ENCODE data around the gene MACO1. TPM values are rescaled to one million over a fixed set of nuclear protein-coding genes. Genes with fewer than 3 reads are reported as not detected.
"Not testable (repeated sequence)": the region's sequence is repeated elsewhere in the genome, so short reads cannot be mapped to it uniquely, and the experiment has no call there.

MACO1 gene, protein sequence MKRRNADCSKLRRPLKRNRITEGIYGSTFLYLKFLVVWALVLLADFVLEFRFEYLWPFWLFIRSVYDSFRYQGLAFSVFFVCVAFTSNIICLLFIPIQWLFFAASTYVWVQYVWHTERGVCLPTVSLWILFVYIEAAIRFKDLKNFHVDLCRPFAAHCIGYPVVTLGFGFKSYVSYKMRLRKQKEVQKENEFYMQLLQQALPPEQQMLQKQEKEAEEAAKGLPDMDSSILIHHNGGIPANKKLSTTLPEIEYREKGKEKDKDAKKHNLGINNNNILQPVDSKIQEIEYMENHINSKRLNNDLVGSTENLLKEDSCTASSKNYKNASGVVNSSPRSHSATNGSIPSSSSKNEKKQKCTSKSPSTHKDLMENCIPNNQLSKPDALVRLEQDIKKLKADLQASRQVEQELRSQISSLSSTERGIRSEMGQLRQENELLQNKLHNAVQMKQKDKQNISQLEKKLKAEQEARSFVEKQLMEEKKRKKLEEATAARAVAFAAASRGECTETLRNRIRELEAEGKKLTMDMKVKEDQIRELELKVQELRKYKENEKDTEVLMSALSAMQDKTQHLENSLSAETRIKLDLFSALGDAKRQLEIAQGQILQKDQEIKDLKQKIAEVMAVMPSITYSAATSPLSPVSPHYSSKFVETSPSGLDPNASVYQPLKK
- polyA plus RNA-seq (6.0 to 10.8 TPM (median 8.1 TPM) in 3 replicates), polyA minus RNA-seq (2.1 to 5.5 TPM (median 4.6 TPM) in 3 replicates)
- 28.1 TPM for polyA plus RNA-seq (2011; ENCODE audit: low read depth)
- 4.2 and 6.1 TPM in 2 replicates for polyA plus RNA-seq (2011; cell fraction: cytosol; rRNA removed)
- 14.9 and 19.5 TPM in 2 replicates for polyA plus RNA-seq (2011; cell fraction: nucleus; rRNA removed)
- 11.2 and 11.7 TPM in 2 replicates for polyA plus RNA-seq (2012; ENCODE audit: low replicate concordance)
- polyA minus RNA-seq (2011; cell fraction: cytosol; rRNA and poly(A)+ RNA removed): 4.4 TPM
- polyA minus RNA-seq (2011; cell fraction: nucleus; rRNA and poly(A)+ RNA removed): 7.7 and 12.1 TPM in 2 replicates

DNA sequence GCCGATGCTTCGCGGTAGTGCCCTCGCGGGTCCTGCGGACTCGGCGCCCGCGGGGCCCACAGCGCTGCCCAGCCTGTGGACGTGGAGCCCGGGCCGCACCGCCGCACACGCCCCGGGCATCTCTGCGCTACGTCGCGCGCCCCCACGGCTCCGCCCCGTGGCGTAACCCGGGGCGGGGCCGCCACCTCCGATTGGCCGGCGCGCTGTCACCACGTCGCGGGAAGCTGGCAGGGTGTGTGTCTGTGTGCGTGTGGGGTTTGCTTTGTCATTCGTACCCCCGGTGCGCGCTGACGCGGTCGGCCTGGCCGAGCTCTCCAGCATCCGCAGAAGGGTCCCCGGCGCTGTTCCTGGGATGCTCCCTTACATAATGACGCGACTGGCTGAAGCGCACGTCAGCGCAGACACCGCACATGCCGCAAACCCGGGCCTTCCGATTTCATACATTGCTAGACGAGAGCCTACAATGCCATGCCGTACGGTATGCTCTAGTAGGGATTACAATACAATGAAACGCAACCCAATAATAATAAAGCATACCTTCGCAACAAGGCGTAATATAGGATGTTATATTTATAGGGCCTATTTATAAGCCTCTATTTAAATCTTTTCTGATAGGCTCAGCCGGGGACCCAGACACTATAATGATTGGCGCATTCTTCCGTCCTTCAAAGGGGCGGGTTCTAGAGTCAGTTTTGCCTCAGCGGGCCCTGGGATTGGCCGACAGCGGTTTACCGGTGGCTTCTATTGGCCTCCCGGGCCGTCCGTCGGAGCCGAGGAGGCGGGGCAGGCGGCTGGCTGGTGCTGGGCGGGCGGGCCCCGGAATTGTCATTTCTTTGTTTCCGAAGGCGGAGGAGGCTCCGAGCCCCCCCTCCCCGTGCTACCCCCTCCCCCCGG is at the start of gene MACO1:
Gene MACO1 (plus strand): TSS at position 825 of the 894 bp plus-strand sequence. CDS start 202 bp downstream, outside the sequence.
- H4K20me1 ChIP-seq (ENCODE audit: control insufficient read depth, extremely low read depth, insufficient read depth, low read length): no peaks in the 10 kb centered on the region
- no peaks in the 10 kb centered on the region for H3K9me3 ChIP-seq (ENCODE audit: control insufficient read depth, low read depth, low read length)
- DNase-seq (ENCODE audit: low read depth, low spot score) (peak; percentile 49), FAIRE-seq (no peak)
- no peaks in the 10 kb centered on the region for H3K9me1 ChIP-seq (ENCODE audit: control insufficient read depth, extremely low read depth, insufficient read depth, low read length)
- H3K27me3 ChIP-seq (ENCODE audit: control insufficient read depth, extremely low read depth, insufficient read depth, low read length): no peaks in the 10 kb centered on the region
- H3K9ac ChIP-seq (ENCODE audit: control insufficient read depth, extremely low read depth, insufficient read depth, low read length): peak within 1 kb of the TSS; percentile 91
- dilution Hi-C loops (cut with MboI; ENCODE audit: extremely low pct_ligation_motif_present, low sequenced_read_pairs): no loop called here
- H3K79me2 ChIP-seq (ENCODE audit: control insufficient read depth, insufficient read depth, low read length): peaks cover 22% of the 10 kb centered on the region
- H3K4me2 ChIP-seq (ENCODE audit: control insufficient read depth, extremely low read depth, insufficient read depth, low read depth, low read length): peak within 1 kb of the TSS; percentile 98
- peak within 1 kb of the TSS; percentile 52 to 97 (median 94) for H3K4me3 ChIP-seq (ENCODE audit: control insufficient read depth in 2 of 3, extremely low read depth in 1 of 3, insufficient read depth in 2 of 3, low read depth in 1 of 3, low read length in 3 of 3)
- no peaks in the 10 kb centered on the region for H3K36me3 ChIP-seq (ENCODE audit: control insufficient read depth in 2 of 2, extremely low read depth in 1 of 2, insufficient read depth in 2 of 2, low read length in 2 of 2)
- H3K4me1 ChIP-seq (ENCODE audit: control insufficient read depth, extremely low read depth, insufficient read depth, low read length): peaks cover 22% of the 10 kb centered on the region
- H3K27ac ChIP-seq (ENCODE audit: control insufficient read depth, insufficient read depth, low read length): peak within 1 kb of the TSS; percentile 93
- no peak for TF ChIP-seq EZH2 (IDR thresholded peaks at IDR 0.05; ENCODE audit: low read length)
- TF ChIP-seq, protein P1, sequence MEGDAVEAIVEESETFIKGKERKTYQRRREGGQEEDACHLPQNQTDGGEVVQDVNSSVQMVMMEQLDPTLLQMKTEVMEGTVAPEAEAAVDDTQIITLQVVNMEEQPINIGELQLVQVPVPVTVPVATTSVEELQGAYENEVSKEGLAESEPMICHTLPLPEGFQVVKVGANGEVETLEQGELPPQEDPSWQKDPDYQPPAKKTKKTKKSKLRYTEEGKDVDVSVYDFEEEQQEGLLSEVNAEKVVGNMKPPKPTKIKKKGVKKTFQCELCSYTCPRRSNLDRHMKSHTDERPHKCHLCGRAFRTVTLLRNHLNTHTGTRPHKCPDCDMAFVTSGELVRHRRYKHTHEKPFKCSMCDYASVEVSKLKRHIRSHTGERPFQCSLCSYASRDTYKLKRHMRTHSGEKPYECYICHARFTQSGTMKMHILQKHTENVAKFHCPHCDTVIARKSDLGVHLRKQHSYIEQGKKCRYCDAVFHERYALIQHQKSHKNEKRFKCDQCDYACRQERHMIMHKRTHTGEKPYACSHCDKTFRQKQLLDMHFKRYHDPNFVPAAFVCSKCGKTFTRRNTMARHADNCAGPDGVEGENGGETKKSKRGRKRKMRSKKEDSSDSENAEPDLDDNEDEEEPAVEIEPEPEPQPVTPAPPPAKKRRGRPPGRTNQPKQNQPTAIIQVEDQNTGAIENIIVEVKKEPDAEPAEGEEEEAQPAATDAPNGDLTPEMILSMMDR (optimal IDR thresholded peaks at IDR 0.05 in 1 of 3, IDR thresholded peaks at IDR 0.05 in 1 of 3, conservative IDR thresholded peaks at IDR 0.05 in 1 of 3; ENCODE audit: extremely low read depth in 1 of 3, insufficient read depth in 2 of 3, low read length in 3 of 3): no peak
- H2AFZ ChIP-seq (ENCODE audit: control insufficient read depth, low read length): peak within 1 kb of the TSS; percentile 97

DNA sequence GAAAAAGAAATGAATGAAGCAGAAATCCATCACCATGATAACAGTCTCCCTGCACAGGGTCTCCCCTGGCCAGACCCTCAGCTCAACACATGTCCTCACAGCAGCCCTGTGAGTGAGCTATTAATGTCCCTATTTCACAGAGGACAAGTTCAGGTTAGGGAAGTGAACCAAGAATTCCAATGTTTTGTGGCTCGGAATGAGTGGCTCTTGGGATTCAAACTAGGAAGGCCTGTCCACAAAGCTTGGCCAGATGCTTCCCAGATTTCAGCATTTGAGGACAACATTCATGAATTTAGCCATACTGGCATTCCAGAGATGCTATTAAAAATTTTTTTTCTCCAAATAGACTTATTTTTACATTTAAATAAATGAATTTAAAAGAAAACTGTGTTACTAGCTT is 48.2 kb upstream of the MACO1 start:
- H3K79me2 ChIP-seq (ENCODE audit: control insufficient read depth, insufficient read depth, low read length); DNase-seq (ENCODE audit: low read depth, low spot score); H3K9me1 ChIP-seq (ENCODE audit: control insufficient read depth, extremely low read depth, insufficient read depth, low read length); H4K20me1 ChIP-seq (ENCODE audit: control insufficient read depth, extremely low read depth, insufficient read depth, low read length); H3K4me2 ChIP-seq (ENCODE audit: control insufficient read depth, extremely low read depth, insufficient read depth, low read depth, low read length); FAIRE-seq; H3K9me3 ChIP-seq (ENCODE audit: control insufficient read depth, low read depth, low read length); H2AFZ ChIP-seq (ENCODE audit: control insufficient read depth, low read length); H3K36me3 ChIP-seq (ENCODE audit: control insufficient read depth in 2 of 2, extremely low read depth in 1 of 2, insufficient read depth in 2 of 2, low read length in 2 of 2); dilution Hi-C loops (cut with MboI; ENCODE audit: extremely low pct_ligation_motif_present, low sequenced_read_pairs); H3K4me3 ChIP-seq (ENCODE audit: control insufficient read depth in 2 of 3, extremely low read depth in 1 of 3, insufficient read depth in 2 of 3, low read depth in 1 of 3, low read length in 3 of 3); H3K27ac ChIP-seq (ENCODE audit: control insufficient read depth, insufficient read depth, low read length); H3K9ac ChIP-seq (ENCODE audit: control insufficient read depth, extremely low read depth, insufficient read depth, low read length); H3K27me3 ChIP-seq (ENCODE audit: control insufficient read depth, extremely low read depth, insufficient read depth, low read length); H3K4me1 ChIP-seq (ENCODE audit: control insufficient read depth, extremely low read depth, insufficient read depth, low read length): not testable (repeated sequence)

DNA sequence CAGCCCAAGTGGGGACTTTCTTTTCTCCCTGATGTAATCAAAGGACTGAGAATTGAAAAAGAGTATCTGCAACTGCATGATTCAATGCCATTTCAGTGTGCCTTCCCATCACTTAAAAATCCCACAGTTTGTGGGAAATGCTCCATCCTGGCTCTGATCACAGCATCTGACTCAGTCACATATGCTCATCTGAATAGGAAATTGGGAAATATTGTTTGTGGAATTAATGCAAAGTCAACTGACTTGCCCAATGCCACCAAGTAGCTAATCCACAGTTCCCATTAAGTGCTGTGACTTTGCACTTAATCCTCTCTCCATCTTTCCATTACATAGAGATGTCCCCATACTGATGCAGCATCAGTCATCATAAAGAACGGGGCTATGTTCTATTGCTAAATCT is 47.6 kb upstream of the MACO1 start:
- H3K4me2 ChIP-seq (ENCODE audit: control insufficient read depth, extremely low read depth, insufficient read depth, low read depth, low read length); H3K9me3 ChIP-seq (ENCODE audit: control insufficient read depth, low read depth, low read length); H4K20me1 ChIP-seq (ENCODE audit: control insufficient read depth, extremely low read depth, insufficient read depth, low read length); H2AFZ ChIP-seq (ENCODE audit: control insufficient read depth, low read length); H3K27me3 ChIP-seq (ENCODE audit: control insufficient read depth, extremely low read depth, insufficient read depth, low read length); H3K36me3 ChIP-seq (ENCODE audit: control insufficient read depth in 2 of 2, extremely low read depth in 1 of 2, insufficient read depth in 2 of 2, low read length in 2 of 2); FAIRE-seq; H3K9ac ChIP-seq (ENCODE audit: control insufficient read depth, extremely low read depth, insufficient read depth, low read length); H3K4me3 ChIP-seq (ENCODE audit: control insufficient read depth in 2 of 3, extremely low read depth in 1 of 3, insufficient read depth in 2 of 3, low read depth in 1 of 3, low read length in 3 of 3); H3K4me1 ChIP-seq (ENCODE audit: control insufficient read depth, extremely low read depth, insufficient read depth, low read length); H3K27ac ChIP-seq (ENCODE audit: control insufficient read depth, insufficient read depth, low read length); H3K9me1 ChIP-seq (ENCODE audit: control insufficient read depth, extremely low read depth, insufficient read depth, low read length); DNase-seq (ENCODE audit: low read depth, low spot score); dilution Hi-C loops (cut with MboI; ENCODE audit: extremely low pct_ligation_motif_present, low sequenced_read_pairs); H3K79me2 ChIP-seq (ENCODE audit: control insufficient read depth, insufficient read depth, low read length): not testable (repeated sequence)
